Gastroesophageal sphincter (tissue), 4 donors: ENCODE results near the gene STN1. TPM values are rescaled to one million over a fixed set of nuclear protein-coding genes. Genes with fewer than 3 reads are reported as not detected.

Experiments used
- ATAC-seq: fragments of 150-250 bp; one replicate; pipeline ENCODE4 v1.9.1; 2016; ENCODE audit warnings: mild to moderate bottlenecking, moderate library complexity
- H3K27ac ChIP-seq, 4 donors: fragments of 200-600 bp; sonication (generic) in 3 of 4; 1 replicate in 3 of 4; 2 replicates in 1 of 4; pipeline ENCODE4 v1.5.1; 2016 to 2019
- H3K27me3 ChIP-seq: fragments of 200-600 bp; sonication (generic); one replicate; pipeline ENCODE4 v1.5.1; 2019
- H3K36me3 ChIP-seq, 2 donors: fragments of 200-600 bp; sonication (generic); one replicate each; pipeline ENCODE4 v1.5.1; 2019; ENCODE audit warnings: control low read depth in 1 of 2
- H3K4me1 ChIP-seq, 3 donors: fragments of 200-600 bp; sonication (generic); 1 replicate in 2 of 3; 2 replicates in 1 of 3; pipeline ENCODE4 v1.5.1; 2016 to 2019; ENCODE audit warnings: control low read depth in 2 of 3
- H3K4me3 ChIP-seq, 2 donors: fragments of 200-600 bp; sonication (generic); one replicate each; pipeline ENCODE4 v1.5.1; 2019; ENCODE audit warnings: mild to moderate bottlenecking in 1 of 2, moderate library complexity in 1 of 2
- H3K9me3 ChIP-seq, 3 donors: fragments of 200-600 bp; sonication (generic); one replicate each; pipeline ENCODE4 v1.5.1; 2017 to 2019; ENCODE audit warnings: control low read depth in 2 of 3
- EP300 ChIP-seq: sonication (generic); formaldehyde crosslinking; IDR thresholded peaks from one replicate; pipeline ENCODE4 v1.6.1; 2017; ENCODE audit warnings: antibody characterized with exemption, mild to moderate bottlenecking
- POLR2A ChIP-seq, 2 donors: fragments of 450-650 bp; IDR thresholded peaks; one replicate each; pipeline ENCODE4 v1.6.1; 2017; ENCODE audit warnings: antibody characterized with exemption in 2 of 2, mild to moderate bottlenecking in 2 of 2, moderate library complexity in 1 of 2
- POLR2AphosphoS5 ChIP-seq: sonication (generic); formaldehyde crosslinking; IDR thresholded peaks from one replicate; pipeline ENCODE4 v1.6.1; 2017; ENCODE audit warnings: antibody characterized with exemption
- WGBS, 2 donors: methylation state at CpG; one replicate each; pipeline ENCODE4 v1.1.5; 2018; ENCODE audit warnings: low coverage in 1 of 2; 5-methylcytosine and 5-hydroxymethylcytosine counted together
- total RNA-seq, 4 donors: library from RNA; depleted of rRNA; stranded (reverse); fragments of >200 nt; gene quantifications; one replicate each; pipeline ENCODE4 v1.1.0, GENCODE V29; 2016
- TF ChIP-seq, protein P1 (sequence below), 4 experiments: fragments of 200-600 bp in 2 of 4; fragments of 450-650 bp in 2 of 4; sonication (generic) in 1 of 4; IDR thresholded peaks; one replicate each; pipeline ENCODE4 v1.5.1; 2017 to 2019; ENCODE audit warnings: antibody characterized with exemption in 4 of 4, mild to moderate bottlenecking in 2 of 4, moderate library complexity in 2 of 4

STN1 gene
- total RNA-seq, 4 donors from 2014 or later: 17.1 to 31.6 (median 29.6) TPM

DNA sequence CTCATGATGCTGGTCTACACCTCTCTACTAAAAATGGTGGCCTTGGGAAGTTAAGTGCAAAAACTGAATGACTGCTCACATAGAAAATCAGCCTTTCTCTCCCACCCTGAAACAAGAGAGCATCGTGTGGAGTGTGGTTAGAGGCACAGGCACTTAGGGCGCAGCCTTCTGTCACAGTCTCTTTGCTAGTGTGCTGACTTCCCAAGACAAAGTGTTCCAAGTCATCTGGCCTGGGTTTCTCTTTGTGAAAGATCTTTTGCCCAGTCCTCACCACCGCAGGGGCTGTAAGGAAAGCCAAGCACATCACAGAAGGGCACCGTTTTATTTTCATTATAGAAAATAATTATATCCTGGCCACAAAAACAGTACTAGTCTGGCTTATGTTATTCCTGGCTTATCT lies 12.5 kb downstream of the STN1 start:
- no peak for ATAC-seq
- Histone ChIP-seq H3K36me3 (peaks cover 2 to 22% of the 10 kb centered on the region in 2 donors), H3K27me3 (no peaks in the 10 kb centered on the region), H3K27ac (no peak overlapping the region), H3K4me1 (peaks cover 5 to 27% (median 11%) of the 10 kb centered on the region in 3 donors), H3K4me3 (no peak overlapping the region), H3K9me3 (no peaks in the 10 kb centered on the region)
- WGBS, 2 donors: 7 to 80% methylated on average over 1 to 2 of the region's 4 CpGs
- TF ChIP-seq POLR2A (IDR thresholded peaks at IDR 0.05): no peak
- TF ChIP-seq, protein P1, sequence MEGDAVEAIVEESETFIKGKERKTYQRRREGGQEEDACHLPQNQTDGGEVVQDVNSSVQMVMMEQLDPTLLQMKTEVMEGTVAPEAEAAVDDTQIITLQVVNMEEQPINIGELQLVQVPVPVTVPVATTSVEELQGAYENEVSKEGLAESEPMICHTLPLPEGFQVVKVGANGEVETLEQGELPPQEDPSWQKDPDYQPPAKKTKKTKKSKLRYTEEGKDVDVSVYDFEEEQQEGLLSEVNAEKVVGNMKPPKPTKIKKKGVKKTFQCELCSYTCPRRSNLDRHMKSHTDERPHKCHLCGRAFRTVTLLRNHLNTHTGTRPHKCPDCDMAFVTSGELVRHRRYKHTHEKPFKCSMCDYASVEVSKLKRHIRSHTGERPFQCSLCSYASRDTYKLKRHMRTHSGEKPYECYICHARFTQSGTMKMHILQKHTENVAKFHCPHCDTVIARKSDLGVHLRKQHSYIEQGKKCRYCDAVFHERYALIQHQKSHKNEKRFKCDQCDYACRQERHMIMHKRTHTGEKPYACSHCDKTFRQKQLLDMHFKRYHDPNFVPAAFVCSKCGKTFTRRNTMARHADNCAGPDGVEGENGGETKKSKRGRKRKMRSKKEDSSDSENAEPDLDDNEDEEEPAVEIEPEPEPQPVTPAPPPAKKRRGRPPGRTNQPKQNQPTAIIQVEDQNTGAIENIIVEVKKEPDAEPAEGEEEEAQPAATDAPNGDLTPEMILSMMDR (IDR thresholded peaks at IDR 0.05): no peak
- TF ChIP-seq POLR2AphosphoS5: no peak
- no peak for TF ChIP-seq EP300

DNA sequence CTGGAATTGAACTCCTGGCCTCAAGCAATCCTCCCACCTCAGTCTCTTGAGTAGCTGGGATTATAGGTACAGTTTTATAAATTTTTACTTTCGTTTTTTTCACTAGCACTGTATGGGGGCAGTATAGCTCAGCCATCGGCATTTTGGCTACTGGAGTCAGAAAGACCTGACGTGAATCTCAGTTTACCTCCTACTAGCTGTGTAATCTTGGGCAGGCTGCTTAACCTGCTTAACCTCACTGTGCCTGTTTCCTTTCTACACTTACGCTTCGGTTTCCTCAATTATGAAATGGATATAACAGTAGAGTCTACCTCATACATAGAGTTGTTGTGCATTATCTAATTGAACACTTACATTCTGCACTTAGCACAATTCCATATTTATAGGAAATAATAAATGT lies 16.7 kb downstream of the STN1 start:
- WGBS, 2 donors: 71 to 80% methylated on average over 5 of the region's 5 CpGs

DNA sequence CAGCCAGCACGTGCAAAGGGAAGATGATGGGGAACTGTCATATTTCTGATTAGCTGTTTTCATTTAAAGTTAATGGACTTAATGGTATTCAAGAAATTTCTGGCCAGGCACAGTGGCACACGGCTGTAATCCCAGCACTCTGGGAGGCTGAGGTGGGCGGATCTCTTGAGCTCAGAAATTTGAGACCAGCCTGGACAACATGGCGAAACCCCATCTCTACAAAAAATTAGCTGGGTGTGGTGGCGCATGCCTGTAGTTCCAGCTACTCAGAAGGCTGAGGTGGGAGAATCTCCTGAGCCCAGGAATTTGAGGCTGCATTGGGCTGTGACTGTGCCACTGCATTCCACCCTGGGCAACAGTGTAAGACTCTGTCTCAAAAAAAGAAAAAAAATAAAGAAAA lies 18.7 kb downstream of the STN1 start:
- Histone ChIP-seq H3K36me3 (peaks cover 0 to 60% of the 10 kb centered on the region in 2 donors), H3K9me3 (no peaks in the 10 kb centered on the region), H3K27me3 (no peaks in the 10 kb centered on the region), H3K4me3 (no peak overlapping the region), H3K4me1 (peaks cover 0 to 29% (median 5%) of the 10 kb centered on the region in 3 donors), H3K27ac (no peak overlapping the region)
- no peak for TF ChIP-seq EP300
- TF ChIP-seq POLR2AphosphoS5: no peak
- no peak for TF ChIP-seq POLR2A (IDR thresholded peaks at IDR 0.05)
- TF ChIP-seq, protein P1 (IDR thresholded peaks at IDR 0.05): no peak
- ATAC-seq: no peak
- 100% methylated on average over 1 to 3 of the region's 5 CpGs for WGBS, 2 donors

More for the DNA sequence above, 16.7 kb downstream of the STN1 start:
- peaks cover 0 to 9% (median 0%) of the 10 kb centered on the region in 3 donors for H3K4me1 ChIP-seq
- no peaks in the 10 kb centered on the region for H3K27me3 ChIP-seq
- no peak overlapping the region for H3K27ac ChIP-seq
- TF ChIP-seq POLR2A (IDR thresholded peaks at IDR 0.05) (no peak), POLR2AphosphoS5 (no peak), EP300 (no peak)
- TF ChIP-seq, protein P1 (IDR thresholded peaks at IDR 0.05): no peak
- ATAC-seq: no peak
- no peak overlapping the region for H3K4me3 ChIP-seq
- peaks cover 2 to 63% of the 10 kb centered on the region in 2 donors for H3K36me3 ChIP-seq
- H3K9me3 ChIP-seq: no peaks in the 10 kb centered on the region

DNA sequence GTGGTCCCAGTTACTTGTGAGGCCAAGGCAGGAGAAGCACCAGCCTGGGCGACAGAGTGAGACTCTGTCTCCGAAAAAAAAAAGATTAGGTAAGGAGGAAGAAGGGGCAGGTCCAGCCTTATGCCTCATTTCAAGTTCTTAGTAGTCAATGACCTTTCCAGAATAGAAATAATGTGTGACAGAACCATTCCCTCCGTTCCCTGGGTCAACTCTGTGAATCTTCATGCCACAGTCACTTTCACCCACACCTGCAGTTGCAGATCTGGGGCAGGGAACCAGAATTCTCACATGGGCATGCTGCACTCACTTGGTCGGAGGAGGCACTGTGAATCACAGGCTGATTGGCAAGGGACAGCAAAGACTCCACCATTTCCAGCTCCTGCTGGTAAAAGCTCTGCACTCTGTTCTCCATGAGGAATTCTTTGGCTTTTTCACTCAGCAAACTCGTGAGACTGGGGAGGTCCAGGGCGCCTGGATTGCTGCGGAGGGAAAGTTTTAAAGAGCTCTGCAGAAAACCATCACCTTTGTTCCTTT lies 20.7 kb downstream of the STN1 start:
- TF ChIP-seq, protein P1 (IDR thresholded peaks at IDR 0.05): no peak
- TF ChIP-seq POLR2A (IDR thresholded peaks at IDR 0.05) (no peak), EP300 (no peak), POLR2AphosphoS5 (no peak)
- 77 to 80% methylated on average over 3 to 6 of the region's 7 CpGs for WGBS, 2 donors
- Histone ChIP-seq H3K9me3 (no peaks in the 10 kb centered on the region), H3K4me1 (peaks cover 5 to 40% (median 5%) of the 10 kb centered on the region in 3 donors), H3K36me3 (peaks cover 0 to 57% of the 10 kb centered on the region in 2 donors), H3K4me3 (no peak overlapping the region), H3K27ac (peak overlapping the region in 2 of 4 donors; percentile 68 to 70), H3K27me3 (no peaks in the 10 kb centered on the region)
- no peak for ATAC-seq

DNA sequence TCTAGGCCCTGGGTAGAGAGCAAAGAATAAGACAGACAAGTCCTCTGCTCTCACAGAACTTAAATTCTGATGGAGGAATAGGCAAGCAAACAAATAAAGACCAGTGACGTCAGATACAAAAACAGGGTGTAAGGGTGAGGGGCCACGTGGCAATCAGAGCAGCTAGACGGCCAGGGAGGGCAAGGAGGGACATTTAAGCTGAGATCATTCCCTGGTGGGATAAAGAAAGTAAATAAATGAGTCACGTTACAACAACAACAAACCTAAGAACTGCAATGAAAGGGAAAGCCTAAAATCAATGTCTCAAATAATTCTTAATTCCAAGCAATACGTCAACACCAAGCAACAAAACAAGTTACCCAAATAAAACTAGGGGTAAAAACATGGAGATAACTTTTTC lies 21.8 kb downstream of the STN1 start:
- Histone ChIP-seq H3K4me1 (peaks cover 5 to 37% (median 5%) of the 10 kb centered on the region in 3 donors), H3K9me3 (no peaks in the 10 kb centered on the region), H3K4me3 (no peak overlapping the region), H3K36me3 (peaks cover 0 to 68% of the 10 kb centered on the region in 2 donors), H3K27me3 (no peaks in the 10 kb centered on the region), H3K27ac (peak overlapping the region in 3 of 4 donors; percentile 25 to 70 (median 68))
- TF ChIP-seq, protein P1 (IDR thresholded peaks at IDR 0.05): no peak
- no peak for TF ChIP-seq POLR2AphosphoS5
- no peak for TF ChIP-seq POLR2A (IDR thresholded peaks at IDR 0.05)
- TF ChIP-seq EP300: no peak
- 55 to 80% methylated on average over 5 of the region's 5 CpGs for WGBS, 2 donors
- ATAC-seq: no peak
